Measurements from ENCODE around the gene SPAG16. TPM values are rescaled to one million over a fixed set of nuclear protein-coding genes. Genes with fewer than 3 reads are reported as not detected.

The SPAG16 gene
- total RNA-seq, 4 donors from 2014 or later = 25.6 to 37.5 (median 26.3) TPM

- DNase-seq (ENCODE audit: low spot score in 2 of 2) = no peak
- WGBS, 2 donors = 92 to 96% methylated on average over 4 of the region's 4 CpGs
- TF ChIP-seq CTCF (IDR thresholded peaks at IDR 0.05) = no peak
- TF ChIP-seq POLR2A (IDR thresholded peaks at IDR 0.05) = no peak
- H3K4me3 ChIP-seq (ENCODE audit: low read depth, poor library complexity, severe bottlenecking) = no peak overlapping the region
- intact Hi-C loops (cut with DNase I; ENCODE audit: low total_unique reads) = no loop called here
Measured at GRCh38 chr2:214361116-214361515, 1076.9 kb downstream of the SPAG16 start.

GRCh38 chr2:214365549-214365948 lies 1081.3 kb downstream of the SPAG16 start:
- DNase-seq (ENCODE audit: low spot score in 2 of 2) = no peak
- no peak for TF ChIP-seq POLR2A (IDR thresholded peaks at IDR 0.05)
- no peak for TF ChIP-seq CTCF (IDR thresholded peaks at IDR 0.05)
- intact Hi-C loops (cut with DNase I; ENCODE audit: low total_unique reads) = no loop called here
- WGBS, 2 donors = 79 to 86% methylated on average over 1 of the region's 1 CpG
- no peak overlapping the region for H3K4me3 ChIP-seq (ENCODE audit: low read depth, poor library complexity, severe bottlenecking)

- WGBS, 2 donors = 58 to 65% methylated on average over 3 of the region's 3 CpGs
- TF ChIP-seq POLR2A (IDR thresholded peaks at IDR 0.05) (no peak), CTCF (IDR thresholded peaks at IDR 0.05) (no peak)
- intact Hi-C loops (cut with DNase I; ENCODE audit: low total_unique reads) = no loop called here
- no peak for DNase-seq (ENCODE audit: low spot score in 2 of 2)
- H3K4me3 ChIP-seq (ENCODE audit: low read depth, poor library complexity, severe bottlenecking) = no peak overlapping the region
Measured at GRCh38 chr2:214367171-214367570, 1082.9 kb downstream of the SPAG16 start.

GRCh38 chr2:214376618-214377285 lies 1092.5 kb downstream of the SPAG16 start:
- WGBS, 2 donors = 84% methylated on average over 7 of the region's 7 CpGs
- no peak for DNase-seq (ENCODE audit: low spot score in 2 of 2)
- TF ChIP-seq CTCF (IDR thresholded peaks at IDR 0.05) = no peak
- TF ChIP-seq POLR2A (IDR thresholded peaks at IDR 0.05) = no peak
- H3K4me3 ChIP-seq (ENCODE audit: low read depth, poor library complexity, severe bottlenecking) = no peak overlapping the region
- intact Hi-C loops (cut with DNase I; ENCODE audit: low total_unique reads) = no loop called here

- 89 to 92% methylated on average over 5 of the region's 5 CpGs for WGBS, 2 donors
- H3K4me3 ChIP-seq (ENCODE audit: low read depth, poor library complexity, severe bottlenecking) = no peak overlapping the region
- DNase-seq (ENCODE audit: low spot score in 2 of 2) = no peak
- TF ChIP-seq CTCF (IDR thresholded peaks at IDR 0.05) (no peak), POLR2A (IDR thresholded peaks at IDR 0.05) (no peak)
- intact Hi-C loops (cut with DNase I; ENCODE audit: low total_unique reads) = no loop called here
Measured at GRCh38 chr2:214377286-214377624, 1093.0 kb downstream of the SPAG16 start.
